Activated CD4-positive, alpha-beta T cell treated with anti-CD3 and anti-CD28 coated beads for 48 hours (primary cell): Measurements from ENCODE around the gene TCERG1L.

ENCODE experiments used
- DNase-seq: peaks from one replicate; pipeline ENCODE4 v3.0.0-alpha.2; 2020

Gene TCERG1L

GRCh38 chr10:131055437-131055836 is 256.1 kb downstream of the TCERG1L start:
- no peak for DNase-seq

- no peak for DNase-seq
Measured at GRCh38 chr10:131053192-131053591, 258.3 kb downstream of the TCERG1L start.

- DNase-seq = no peak
Measured at GRCh38 chr10:131050162-131050766, 261.3 kb downstream of the TCERG1L start.

- DNase-seq = no peak
Measured at GRCh38 chr10:131049016-131049415, 262.5 kb downstream of the TCERG1L start.

GRCh38 chr10:131048606-131049005 is 262.9 kb downstream of the TCERG1L start:
- DNase-seq = no peak

GRCh38 chr10:131047501-131047900 is 264.0 kb downstream of the TCERG1L start:
- DNase-seq = no peak

- no peak for DNase-seq
Measured at GRCh38 chr10:131046194-131046593, 265.3 kb downstream of the TCERG1L start.

GRCh38 chr10:131044379-131045111 is 267.0 kb downstream of the TCERG1L start:
- DNase-seq = no peak

- no peak for DNase-seq
Measured at GRCh38 chr10:131043039-131043691, 268.4 kb downstream of the TCERG1L start.
